Measurements from ENCODE around the gene STARD4.

The STARD4 gene

DNA sequence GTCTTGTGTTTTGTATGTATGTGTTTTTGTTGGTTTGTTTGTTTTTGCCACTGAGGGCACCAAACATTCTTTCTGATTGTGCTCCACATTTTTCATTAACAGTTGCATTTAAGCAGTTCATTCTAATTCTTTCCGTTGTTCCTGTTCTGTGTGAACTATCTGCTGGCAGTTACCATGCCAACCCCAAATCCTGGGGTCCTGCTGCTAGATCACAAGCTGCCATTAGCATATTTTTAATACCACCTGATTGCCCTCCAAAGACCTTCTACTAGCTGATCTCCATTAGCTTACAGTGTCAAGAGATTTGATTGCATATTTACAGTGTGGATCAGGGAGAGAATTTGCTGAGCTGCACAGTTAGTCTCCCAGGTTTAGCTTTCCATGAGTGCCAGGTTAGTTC, 40.6 kb upstream of the STARD4 start:
- DNase-seq (ENCODE audit: low spot score), result no peak
- TF ChIP-seq, protein P1, sequence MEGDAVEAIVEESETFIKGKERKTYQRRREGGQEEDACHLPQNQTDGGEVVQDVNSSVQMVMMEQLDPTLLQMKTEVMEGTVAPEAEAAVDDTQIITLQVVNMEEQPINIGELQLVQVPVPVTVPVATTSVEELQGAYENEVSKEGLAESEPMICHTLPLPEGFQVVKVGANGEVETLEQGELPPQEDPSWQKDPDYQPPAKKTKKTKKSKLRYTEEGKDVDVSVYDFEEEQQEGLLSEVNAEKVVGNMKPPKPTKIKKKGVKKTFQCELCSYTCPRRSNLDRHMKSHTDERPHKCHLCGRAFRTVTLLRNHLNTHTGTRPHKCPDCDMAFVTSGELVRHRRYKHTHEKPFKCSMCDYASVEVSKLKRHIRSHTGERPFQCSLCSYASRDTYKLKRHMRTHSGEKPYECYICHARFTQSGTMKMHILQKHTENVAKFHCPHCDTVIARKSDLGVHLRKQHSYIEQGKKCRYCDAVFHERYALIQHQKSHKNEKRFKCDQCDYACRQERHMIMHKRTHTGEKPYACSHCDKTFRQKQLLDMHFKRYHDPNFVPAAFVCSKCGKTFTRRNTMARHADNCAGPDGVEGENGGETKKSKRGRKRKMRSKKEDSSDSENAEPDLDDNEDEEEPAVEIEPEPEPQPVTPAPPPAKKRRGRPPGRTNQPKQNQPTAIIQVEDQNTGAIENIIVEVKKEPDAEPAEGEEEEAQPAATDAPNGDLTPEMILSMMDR (IDR thresholded peaks at IDR 0.05; ENCODE audit: extremely low read depth, missing control alignments), result no peak

DNA sequence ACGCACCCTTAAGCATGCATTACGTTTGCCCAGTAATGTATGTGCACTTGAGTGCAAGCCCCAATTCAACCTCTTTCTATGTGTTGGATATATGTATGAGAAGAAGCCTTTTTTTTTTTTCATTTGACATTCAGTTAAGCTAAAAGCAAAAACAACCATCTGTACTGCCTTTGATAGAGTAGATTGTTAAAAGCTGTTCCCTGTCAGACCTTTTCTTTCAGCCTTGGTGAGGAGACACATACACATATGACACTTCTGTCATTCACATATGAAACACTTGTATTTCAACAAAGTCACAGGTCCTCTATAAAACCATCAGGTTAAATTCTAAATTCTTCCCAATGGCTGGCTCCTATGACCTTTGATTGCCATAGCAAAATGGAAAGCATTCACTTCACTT, 40.2 kb upstream of the STARD4 start:
- TF ChIP-seq, protein P1 (IDR thresholded peaks at IDR 0.05; ENCODE audit: extremely low read depth, missing control alignments), result no peak
- no peak for DNase-seq (ENCODE audit: low spot score)

DNA sequence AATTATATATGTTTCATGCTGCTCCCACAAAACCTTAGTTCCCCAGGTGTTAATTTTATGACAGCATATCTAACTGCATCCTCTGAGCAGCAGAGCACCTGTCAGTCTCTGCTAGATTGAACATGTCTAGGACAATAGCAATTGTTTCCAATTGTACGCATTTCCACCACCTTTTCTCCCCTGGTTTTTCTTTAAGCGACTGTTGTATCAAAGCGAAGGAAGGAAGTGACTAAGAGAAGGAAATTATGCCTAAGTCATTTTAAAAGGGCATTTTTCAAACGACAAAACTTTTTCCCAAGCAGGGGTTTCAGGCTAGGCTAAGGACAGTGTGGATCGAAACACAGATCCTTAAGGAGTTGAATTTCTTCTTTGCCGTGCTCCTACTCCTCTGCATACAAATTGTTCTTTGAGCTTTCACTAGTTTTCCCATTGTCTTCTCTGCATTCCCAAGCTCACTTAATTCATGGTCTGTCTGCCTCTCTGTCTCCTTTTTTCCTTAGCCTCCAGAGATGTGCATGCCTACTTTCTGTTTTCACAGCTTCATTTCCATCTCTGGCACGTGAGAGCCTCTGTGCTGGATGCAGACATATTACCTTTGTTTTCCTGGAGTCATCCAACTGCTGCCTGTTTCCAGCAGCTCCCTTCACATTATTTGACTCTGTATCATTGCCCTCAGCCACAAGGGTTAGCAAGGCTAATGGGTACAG, 39.4 kb upstream of the STARD4 start:
- TF ChIP-seq, protein P1 (IDR thresholded peaks at IDR 0.05; ENCODE audit: extremely low read depth, missing control alignments), result no peak
- DNase-seq (ENCODE audit: low spot score), result no peak

- TF ChIP-seq, protein P1 (IDR thresholded peaks at IDR 0.05; ENCODE audit: extremely low read depth, missing control alignments), result no peak
- no peak for DNase-seq (ENCODE audit: low spot score)
Measured at GRCh38 chr5:111551161-111551560, 38.8 kb upstream of the STARD4 start.

DNA sequence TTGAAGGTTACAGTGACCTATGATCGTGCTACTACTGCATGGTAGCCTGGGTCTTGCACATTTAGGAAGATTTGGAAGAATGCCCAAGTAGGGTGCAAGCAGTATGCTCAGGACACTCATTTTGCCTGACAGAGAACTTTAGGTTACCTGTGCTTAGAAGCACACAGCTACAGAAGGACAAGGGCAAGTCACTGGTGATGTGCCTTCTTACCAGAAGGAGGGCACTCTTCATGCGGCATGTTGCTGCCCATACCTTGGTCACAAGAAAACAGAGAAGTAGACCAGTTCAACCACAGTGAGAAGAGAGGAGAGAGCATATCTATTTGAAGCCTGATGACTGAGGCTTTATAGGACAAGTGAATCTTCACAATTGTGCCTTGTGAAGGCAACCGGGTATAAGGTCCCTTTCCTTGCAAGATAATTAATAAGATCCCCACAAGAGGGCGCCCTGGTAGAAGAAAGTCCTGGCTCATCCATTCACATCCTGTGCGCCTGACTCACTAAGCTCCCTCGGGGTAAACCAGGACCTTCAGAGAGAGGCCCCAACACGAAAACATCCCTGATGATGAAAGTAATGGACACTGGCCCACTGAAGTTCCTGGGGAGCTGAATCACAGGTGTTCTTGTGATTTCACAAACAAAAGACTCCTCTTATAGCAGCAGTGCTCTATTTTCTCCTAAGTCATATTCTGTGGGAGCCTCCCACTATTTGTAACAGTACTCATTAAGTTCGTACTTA, 38.1 kb upstream of the STARD4 start:
- TF ChIP-seq, protein P1 (IDR thresholded peaks at IDR 0.05; ENCODE audit: extremely low read depth, missing control alignments), result peak; percentile 24
- DNase-seq (ENCODE audit: low spot score), result peak; percentile 68

DNA sequence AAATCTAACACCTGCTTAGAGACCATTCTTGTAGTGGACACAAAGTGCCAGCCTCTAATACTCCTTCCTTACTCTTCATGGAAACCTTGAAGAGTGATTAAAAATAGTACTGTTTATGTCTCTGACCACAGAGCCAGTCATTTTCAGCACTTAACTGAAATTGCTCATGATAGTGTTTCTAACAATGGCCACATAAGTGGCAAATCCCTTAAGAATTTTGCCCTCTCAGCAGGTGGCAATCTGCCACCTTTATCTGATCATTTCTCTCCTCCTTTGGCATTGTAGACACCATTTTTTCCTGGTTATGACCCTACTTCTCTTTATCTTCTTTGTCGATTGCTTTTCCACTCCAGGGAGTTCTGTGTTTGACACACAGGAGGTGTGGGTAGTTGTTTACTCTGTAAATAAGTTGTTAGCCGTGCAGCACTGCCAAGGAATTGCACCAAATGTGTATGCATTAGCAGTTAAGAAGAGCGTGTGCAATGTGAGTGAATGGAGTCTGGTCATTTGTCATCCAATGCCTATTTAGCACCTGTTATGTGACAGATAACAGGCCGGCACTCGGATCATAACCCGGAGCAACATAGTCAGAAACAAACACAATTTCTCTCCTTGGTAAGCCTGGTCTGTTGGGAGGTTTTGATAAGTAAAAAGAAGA, 36.8 kb upstream of the STARD4 start:
- DNase-seq (ENCODE audit: low spot score), result no peak
- TF ChIP-seq, protein P1 (IDR thresholded peaks at IDR 0.05; ENCODE audit: extremely low read depth, missing control alignments), result no peak
